Uterus (tissue), 4 donors: Measurements from ENCODE around the gene SP140L. TPM values are rescaled to one million over a fixed set of nuclear protein-coding genes. Genes with fewer than 3 reads are reported as not detected.

Source experiments
- DNase-seq, 2 donors: peaks; one replicate each; pipeline ENCODE4 v3.0.0-alpha.2; 2019 to 2020
- H3K27ac ChIP-seq, 2 donors: fragments of 200-600 bp; sonication (generic); 1 replicate in 1 of 2; 2 replicates in 1 of 2; pipeline ENCODE4 v1.5.1; 2016 to 2018
- H3K27me3 ChIP-seq, 2 donors: fragments of 200-600 bp; sonication (generic); one replicate each; pipeline ENCODE4 v1.5.1; 2018 to 2019; ENCODE audit warnings: control low read depth in 1 of 2
- H3K36me3 ChIP-seq, 2 donors: fragments of 200-600 bp; sonication (generic); one replicate each; pipeline ENCODE4 v1.5.1; 2019; ENCODE audit warnings: control low read depth in 1 of 2
- H3K4me1 ChIP-seq, 2 donors: fragments of 200-600 bp; sonication (generic); one replicate each; pipeline ENCODE4 v1.5.1; 2018 to 2019; ENCODE audit warnings: control low read depth in 1 of 2
- H3K4me3 ChIP-seq, 2 donors: fragments of 200-600 bp; sonication (generic); 1 replicate in 1 of 2; 2 replicates in 1 of 2; pipeline ENCODE4 v1.5.1; 2018 to 2019; ENCODE audit warnings: mild to moderate bottlenecking in 1 of 2
- H3K9me3 ChIP-seq, 2 donors: fragments of 200-600 bp; sonication (generic); one replicate each; pipeline ENCODE4 v1.5.1; 2019; ENCODE audit warnings: control low read depth in 1 of 2
- POLR2A ChIP-seq, 2 donors: fragments of 450-650 bp; IDR thresholded peaks; one replicate each; pipeline ENCODE4 v1.6.1; 2016; ENCODE audit warnings: antibody characterized with exemption in 2 of 2, mild to moderate bottlenecking in 1 of 2, moderate library complexity in 1 of 2
- intact Hi-C: fragments of 100-400 bp; cut with DNase I; formaldehyde crosslinking; loops from one replicate; pipeline ENCODE4 v1.15.1; 2023; ENCODE audit warnings: low total_unique reads
- total RNA-seq, 4 donors: library from RNA; depleted of rRNA in 3 of 4; stranded (reverse); fragments of >200 nt in 3 of 4; gene quantifications; one replicate each; pipeline versions ENCODE4 v1.1.0 to v1.2.4, GENCODE V29; 2014 to 2023
- TF ChIP-seq, protein P1 (sequence below), 4 experiments: fragments of 200-600 bp in 2 of 4; fragments of 450-650 bp in 2 of 4; sonication (generic) in 2 of 4; IDR thresholded peaks; one replicate each; pipeline ENCODE4 v1.5.1; 2016 to 2019; ENCODE audit warnings: antibody characterized with exemption in 4 of 4, mild to moderate bottlenecking in 2 of 4, moderate library complexity in 1 of 4
- donor health status: DM: yes; HTN: yes; CAD: no.

SP140L gene
- total RNA-seq, 4 donors from 2014 or later = 7.5 to 21.6 (median 14.1) TPM

DNA sequence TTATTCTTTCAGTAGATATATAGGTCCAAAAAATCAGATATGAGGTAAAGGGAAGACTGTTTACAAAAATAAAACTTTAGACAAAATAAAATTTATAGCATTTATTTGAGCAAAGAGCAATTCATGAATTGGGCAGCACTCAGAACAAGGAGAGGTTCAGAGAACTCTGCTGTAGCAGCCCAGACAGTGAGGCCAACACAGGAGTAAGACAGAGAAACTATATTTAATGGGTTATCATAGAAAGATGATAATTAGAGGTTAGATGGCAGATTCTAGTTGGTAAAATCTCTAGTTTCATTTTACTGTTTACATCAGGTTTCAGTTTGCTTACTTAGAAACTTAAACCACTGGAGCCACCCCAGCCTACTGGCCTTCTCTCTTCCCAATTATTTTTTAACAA lies 30.1 kb upstream of the SP140L start:
- no peaks in the 10 kb centered on the region for H3K4me1 ChIP-seq
- no peak for DNase-seq
- H3K27me3 ChIP-seq = no peaks in the 10 kb centered on the region
- H3K27ac ChIP-seq = no peak overlapping the region
- no peaks in the 10 kb centered on the region for H3K36me3 ChIP-seq
- no peaks in the 10 kb centered on the region for H3K9me3 ChIP-seq
- H3K4me3 ChIP-seq = no peak overlapping the region
- no peak for TF ChIP-seq POLR2A (IDR thresholded peaks at IDR 0.05)
- TF ChIP-seq, protein P1, sequence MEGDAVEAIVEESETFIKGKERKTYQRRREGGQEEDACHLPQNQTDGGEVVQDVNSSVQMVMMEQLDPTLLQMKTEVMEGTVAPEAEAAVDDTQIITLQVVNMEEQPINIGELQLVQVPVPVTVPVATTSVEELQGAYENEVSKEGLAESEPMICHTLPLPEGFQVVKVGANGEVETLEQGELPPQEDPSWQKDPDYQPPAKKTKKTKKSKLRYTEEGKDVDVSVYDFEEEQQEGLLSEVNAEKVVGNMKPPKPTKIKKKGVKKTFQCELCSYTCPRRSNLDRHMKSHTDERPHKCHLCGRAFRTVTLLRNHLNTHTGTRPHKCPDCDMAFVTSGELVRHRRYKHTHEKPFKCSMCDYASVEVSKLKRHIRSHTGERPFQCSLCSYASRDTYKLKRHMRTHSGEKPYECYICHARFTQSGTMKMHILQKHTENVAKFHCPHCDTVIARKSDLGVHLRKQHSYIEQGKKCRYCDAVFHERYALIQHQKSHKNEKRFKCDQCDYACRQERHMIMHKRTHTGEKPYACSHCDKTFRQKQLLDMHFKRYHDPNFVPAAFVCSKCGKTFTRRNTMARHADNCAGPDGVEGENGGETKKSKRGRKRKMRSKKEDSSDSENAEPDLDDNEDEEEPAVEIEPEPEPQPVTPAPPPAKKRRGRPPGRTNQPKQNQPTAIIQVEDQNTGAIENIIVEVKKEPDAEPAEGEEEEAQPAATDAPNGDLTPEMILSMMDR (IDR thresholded peaks at IDR 0.05) = no peak
- intact Hi-C loops = no loop called here

DNA sequence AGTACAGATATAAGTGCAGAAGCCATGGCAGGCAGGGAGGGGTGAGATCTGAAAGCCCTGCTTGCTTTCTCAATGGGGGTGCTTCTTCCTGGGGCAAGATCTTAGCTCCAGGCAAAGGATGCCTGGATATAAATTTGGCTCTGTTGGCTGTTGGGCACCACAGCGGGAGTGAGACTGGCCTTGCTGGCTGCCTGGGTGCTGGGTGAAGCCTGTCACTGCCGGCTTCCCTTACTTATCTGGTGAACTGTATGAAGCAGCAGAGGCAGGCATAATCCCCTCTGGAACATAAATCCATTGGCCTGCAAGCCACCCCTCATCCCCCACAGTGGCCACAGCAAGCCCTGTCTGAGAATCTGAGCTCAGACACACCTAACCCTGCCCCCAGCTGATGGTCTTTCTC lies 27.4 kb upstream of the SP140L start:
- TF ChIP-seq POLR2A (IDR thresholded peaks at IDR 0.05) = no peak
- TF ChIP-seq, protein P1 (IDR thresholded peaks at IDR 0.05) = no peak
- Histone ChIP-seq H3K9me3 (no peaks in the 10 kb centered on the region), H3K36me3 (no peaks in the 10 kb centered on the region), H3K4me3 (no peak overlapping the region), H3K4me1 (no peaks in the 10 kb centered on the region), H3K27ac (no peak overlapping the region), H3K27me3 (no peaks in the 10 kb centered on the region)
- no peak for DNase-seq
- intact Hi-C loops = no loop called here

DNA sequence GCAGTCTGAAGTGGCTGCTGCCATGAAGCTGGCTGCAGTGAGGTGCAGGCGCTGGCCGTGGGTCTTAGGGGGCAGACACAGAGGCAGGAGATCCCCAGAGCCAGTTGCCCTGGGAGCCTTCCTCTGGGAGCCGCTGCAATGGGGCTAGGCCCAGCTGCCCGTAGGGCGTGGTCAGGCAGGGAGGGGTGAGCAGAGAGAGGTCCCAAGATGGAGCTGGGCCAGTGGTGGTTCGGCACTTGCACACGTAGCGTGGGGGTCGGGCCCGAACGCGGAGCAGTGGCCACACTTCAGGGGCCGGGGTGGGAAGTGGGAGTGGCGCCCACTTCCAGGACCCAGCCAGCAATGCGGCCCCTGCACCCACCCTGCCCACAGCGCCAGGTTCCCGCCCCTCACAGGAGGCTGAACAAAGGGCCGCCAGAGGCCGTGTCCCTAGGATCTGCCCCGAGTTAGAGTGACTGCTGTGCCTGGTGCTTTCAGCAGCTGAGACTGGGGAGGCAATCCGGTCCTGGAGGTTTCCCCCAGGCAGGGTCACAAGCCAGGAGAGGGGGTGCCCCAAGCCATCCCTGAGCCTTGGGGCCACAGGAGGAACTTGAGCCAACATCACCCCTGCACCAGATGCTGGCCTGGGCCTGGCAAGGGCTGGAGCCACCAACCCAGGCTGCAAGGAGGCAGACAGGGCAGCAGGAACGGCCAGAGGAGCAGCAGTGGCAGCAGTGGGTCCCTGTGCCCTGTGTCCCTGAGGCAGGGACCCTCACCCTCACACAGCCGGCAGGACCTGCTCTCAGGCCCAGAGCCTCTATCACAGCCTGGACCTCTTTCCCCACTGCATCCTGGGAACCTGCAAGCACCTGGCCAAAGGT lies 21.3 kb upstream of the SP140L start:
- no peaks in the 10 kb centered on the region for H3K9me3 ChIP-seq
- intact Hi-C loops = no loop called here
- TF ChIP-seq, protein P1 (IDR thresholded peaks at IDR 0.05) = no peak
- TF ChIP-seq POLR2A (IDR thresholded peaks at IDR 0.05) = no peak
- no peak overlapping the region for H3K4me3 ChIP-seq
- no peak for DNase-seq
- no peaks in the 10 kb centered on the region for H3K27me3 ChIP-seq
- H3K27ac ChIP-seq = no peak overlapping the region
- no peaks in the 10 kb centered on the region for H3K36me3 ChIP-seq
- H3K4me1 ChIP-seq = no peaks in the 10 kb centered on the region

DNA sequence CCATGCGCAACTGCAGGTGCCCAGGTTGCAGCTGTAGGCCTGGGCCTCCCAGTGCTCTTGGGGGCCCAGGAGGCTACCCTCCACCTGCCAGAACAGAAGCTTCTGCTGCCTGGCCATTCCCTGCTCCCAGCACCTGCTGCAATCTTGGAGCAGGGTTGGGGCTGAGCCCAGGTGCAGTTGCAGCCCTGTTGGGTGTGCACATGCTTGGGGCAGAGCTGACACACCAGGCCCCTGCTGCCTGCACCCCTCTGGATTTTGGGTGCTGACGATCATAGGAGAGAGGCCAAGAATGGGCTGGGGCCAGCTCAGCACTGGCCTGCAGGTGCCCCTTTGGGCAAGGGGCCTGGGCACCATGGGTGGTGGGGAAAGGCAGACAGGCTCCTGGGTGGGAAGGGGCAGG lies 20.5 kb upstream of the SP140L start:
- Histone ChIP-seq H3K9me3 (no peaks in the 10 kb centered on the region), H3K27ac (no peak overlapping the region), H3K27me3 (no peaks in the 10 kb centered on the region), H3K4me1 (no peaks in the 10 kb centered on the region), H3K4me3 (no peak overlapping the region), H3K36me3 (no peaks in the 10 kb centered on the region)
- no peak for DNase-seq
- TF ChIP-seq POLR2A (IDR thresholded peaks at IDR 0.05) = no peak
- TF ChIP-seq, protein P1 (IDR thresholded peaks at IDR 0.05) = no peak
- intact Hi-C loops = no loop called here

DNA sequence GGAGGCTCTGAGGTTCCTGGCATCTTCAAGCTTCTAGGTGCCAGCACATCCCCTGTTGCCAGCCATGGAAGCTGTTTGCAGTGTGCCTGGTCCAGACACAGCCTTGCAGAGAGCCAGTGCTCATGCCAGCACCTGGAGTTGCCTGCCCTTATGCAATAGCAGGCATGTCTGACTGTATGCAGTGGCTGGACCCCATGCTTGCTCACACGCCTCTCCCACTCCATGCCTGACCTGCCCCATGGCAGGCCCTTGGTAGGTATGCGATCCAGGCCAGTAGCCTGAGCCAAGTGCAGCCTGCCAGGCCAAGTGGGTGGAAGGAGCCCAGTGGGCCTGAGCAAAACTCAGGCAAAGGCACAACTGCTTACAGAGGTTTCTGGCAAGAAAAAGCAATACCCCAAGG lies 19.5 kb upstream of the SP140L start:
- Histone ChIP-seq H3K9me3 (no peaks in the 10 kb centered on the region), H3K4me3 (no peak overlapping the region), H3K36me3 (no peaks in the 10 kb centered on the region), H3K27ac (no peak overlapping the region), H3K27me3 (no peaks in the 10 kb centered on the region), H3K4me1 (no peaks in the 10 kb centered on the region)
- intact Hi-C loops = no loop called here
- TF ChIP-seq, protein P1 (IDR thresholded peaks at IDR 0.05) = no peak
- no peak for TF ChIP-seq POLR2A (IDR thresholded peaks at IDR 0.05)
- DNase-seq = no peak
